Ovary (tissue), 9 donors: ENCODE results near the gene PDE1A. TPM values are rescaled to one million over a fixed set of nuclear protein-coding genes. Genes with fewer than 3 reads are reported as not detected.

ENCODE experiments used
- DNase-seq, 5 donors: peaks; one replicate each; pipeline ENCODE4 v3.0.0-alpha.2; 2019 to 2020
- H3K27ac ChIP-seq, 2 donors: fragments of 200-600 bp; one replicate each; pipeline versions ENCODE4 v1.5.1 to v1.8.0; 2019 to 2022
- H3K27me3 ChIP-seq: fragments of 200-600 bp; one replicate; pipeline ENCODE4 v1.8.0; 2022
- H3K36me3 ChIP-seq: fragments of 200-600 bp; sonication (generic); one replicate; pipeline ENCODE4 v1.5.1; 2019
- H3K4me1 ChIP-seq: one replicate; pipeline ENCODE4 v1.8.1; 2013; ENCODE audit warnings: mild to moderate bottlenecking, moderate library complexity; ENCODE audit not compliant: insufficient read depth
- H3K4me3 ChIP-seq: fragments of 200-600 bp; sonication (generic); one replicate; pipeline ENCODE4 v1.5.1; 2017
- H3K9me3 ChIP-seq, 2 donors: fragments of 200-600 bp in 1 of 2; sonication (generic) in 1 of 2; one replicate each; pipeline versions ENCODE4 v1.5.1 to v1.8.1; 2013 to 2019; ENCODE audit warnings: mild to moderate bottlenecking in 1 of 2, moderate library complexity in 1 of 2
- EP300 ChIP-seq: sonication (generic); formaldehyde crosslinking; IDR thresholded peaks from one replicate; pipeline ENCODE4 v1.6.1; 2017; ENCODE audit warnings: antibody characterized with exemption
- POLR2A ChIP-seq: fragments of 450-650 bp; IDR thresholded peaks from one replicate; pipeline ENCODE4 v1.6.1; 2017; ENCODE audit warnings: antibody characterized with exemption, mild to moderate bottlenecking, moderate library complexity
- WGBS, 3 donors: extraction: QIAGEN DNeasy Blood & Tissue Kit in 1 of 3; methylation state at CpG; one replicate each; pipeline versions ENCODE4 v1.1.5 to v1.1.7; 2013 to 2017; 5-methylcytosine and 5-hydroxymethylcytosine counted together
- intact Hi-C, 4 donors: fragments of 100-400 bp; cut with DNase I; formaldehyde crosslinking; loops; one replicate each; pipeline versions ENCODE4 v1.11.0 to v1.15.1; 2022 to 2023
- polyA plus RNA-seq, 2 donors: library from polyadenylated mRNA; stranded (reverse); fragments of 200-250 nt in 1 of 2; fragments of 350-450 nt in 1 of 2; fragmentation: Illumina TruSeq in 1 of 2; extraction: RNeasy Lipid Tissue Mini Kit (QIAGEN cat#74804) in 1 of 2; gene quantifications; one replicate each; pipeline ENCODE4 v1.2.3, GENCODE V29; 2013 to 2014
- total RNA-seq, 7 donors: library from RNA; depleted of rRNA in 2 of 7; stranded (reverse); fragments of >200 nt in 2 of 7; fragmentation: NEBNext Ultra II Directional in 3 of 7; extraction: Animal tissue kit (Norgen Biotek cat#: 25700) in 3 of 7; gene quantifications; one replicate each; pipeline versions ENCODE4 v1.1.0 to v1.2.4, GENCODE V29; 2016 to 2023
- TF ChIP-seq, protein P1 (sequence below), 3 donors: fragments of 450-650 bp in 2 of 3; fragments of 200-600 bp in 1 of 3; IDR thresholded peaks; one replicate each; pipeline versions ENCODE4 v1.5.1 to v1.8.0; 2016 to 2022; ENCODE audit warnings: antibody characterized with exemption in 3 of 3, mild to moderate bottlenecking in 1 of 3
- donor health status: DM: no; HTN: no; CAD: no; lungs with moderate emphysema.
- donor health status: DM: no; HTN: no; CAD: no.
- donor health status: Bipolar disorder and iron deficiency.
- donor health status: DM: yes; HTN: yes; CAD: no.
- donor health status: DM: no; HTN: no; CAD: no.
- donor health status: DM: yes; HTN: yes; CAD: no.

The PDE1A gene
- total and polyA plus RNA-seq, 9 donors: 2.9 to 17.8 (median 8.4) TPM

DNA sequence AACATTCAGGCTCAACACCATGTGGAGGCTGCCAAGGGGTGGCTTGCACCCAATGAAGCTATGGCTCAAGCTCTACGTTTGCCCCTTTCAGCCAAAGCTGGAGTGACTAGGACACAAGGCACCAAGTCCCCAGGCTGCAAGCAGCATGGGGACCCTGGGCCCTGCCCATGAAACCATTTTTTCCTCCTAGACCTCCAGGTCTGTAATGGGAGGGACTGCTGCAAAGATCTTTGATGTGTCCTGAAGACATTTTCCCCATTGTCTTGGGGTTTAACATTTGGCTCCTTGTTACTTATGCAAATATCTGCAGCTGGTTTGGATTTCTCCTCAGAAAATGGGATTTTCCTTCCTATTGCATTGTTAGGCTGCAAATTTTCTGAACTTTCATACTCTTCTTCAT lies 51.0 kb downstream of the PDE1A start:
- Histone ChIP-seq H3K27ac (no peak overlapping the region), H3K4me3 (no peak overlapping the region), H3K27me3 (no peaks in the 10 kb centered on the region), H3K4me1 (no peaks in the 10 kb centered on the region), H3K9me3 (peaks cover 0 to 4% of the 10 kb centered on the region in 2 donors), H3K36me3 (no peaks in the 10 kb centered on the region)
- DNase-seq: no peak
- 79 to 94% (median 86%) methylated on average over 1 of the region's 1 CpG for WGBS, 3 donors
- TF ChIP-seq EP300: no peak
- TF ChIP-seq, protein P1, sequence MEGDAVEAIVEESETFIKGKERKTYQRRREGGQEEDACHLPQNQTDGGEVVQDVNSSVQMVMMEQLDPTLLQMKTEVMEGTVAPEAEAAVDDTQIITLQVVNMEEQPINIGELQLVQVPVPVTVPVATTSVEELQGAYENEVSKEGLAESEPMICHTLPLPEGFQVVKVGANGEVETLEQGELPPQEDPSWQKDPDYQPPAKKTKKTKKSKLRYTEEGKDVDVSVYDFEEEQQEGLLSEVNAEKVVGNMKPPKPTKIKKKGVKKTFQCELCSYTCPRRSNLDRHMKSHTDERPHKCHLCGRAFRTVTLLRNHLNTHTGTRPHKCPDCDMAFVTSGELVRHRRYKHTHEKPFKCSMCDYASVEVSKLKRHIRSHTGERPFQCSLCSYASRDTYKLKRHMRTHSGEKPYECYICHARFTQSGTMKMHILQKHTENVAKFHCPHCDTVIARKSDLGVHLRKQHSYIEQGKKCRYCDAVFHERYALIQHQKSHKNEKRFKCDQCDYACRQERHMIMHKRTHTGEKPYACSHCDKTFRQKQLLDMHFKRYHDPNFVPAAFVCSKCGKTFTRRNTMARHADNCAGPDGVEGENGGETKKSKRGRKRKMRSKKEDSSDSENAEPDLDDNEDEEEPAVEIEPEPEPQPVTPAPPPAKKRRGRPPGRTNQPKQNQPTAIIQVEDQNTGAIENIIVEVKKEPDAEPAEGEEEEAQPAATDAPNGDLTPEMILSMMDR (IDR thresholded peaks at IDR 0.05): no peak
- no peak for TF ChIP-seq POLR2A
- intact Hi-C loops: no loop called here

DNA sequence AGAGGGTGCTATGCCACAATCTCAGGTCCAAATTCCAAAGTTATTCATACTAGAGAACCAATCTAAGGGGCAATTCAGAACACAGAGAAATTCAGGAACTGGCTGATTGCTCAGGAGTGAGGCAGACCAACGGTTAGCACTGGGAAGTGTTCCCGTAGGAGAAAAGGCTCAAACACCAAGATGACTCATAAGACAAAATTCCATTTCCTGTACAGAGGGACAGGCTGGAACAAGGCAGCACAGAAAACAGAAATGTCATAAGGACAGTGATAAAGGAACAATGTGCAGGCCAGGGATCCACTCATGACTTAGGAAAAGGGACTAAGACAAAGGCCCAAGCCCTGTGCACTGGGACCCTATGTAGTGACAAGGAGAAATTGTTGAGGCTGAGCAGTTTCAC lies 54.2 kb downstream of the PDE1A start:
- DNase-seq: peak in 1 of 5 donors; percentile 37
- H3K27me3 ChIP-seq: no peaks in the 10 kb centered on the region
- no peaks in the 10 kb centered on the region for H3K4me1 ChIP-seq
- TF ChIP-seq POLR2A: no peak
- TF ChIP-seq EP300: no peak
- TF ChIP-seq, protein P1 (IDR thresholded peaks at IDR 0.05): no peak
- H3K27ac ChIP-seq: no peak overlapping the region
- intact Hi-C loops: no loop called here
- no peak overlapping the region for H3K4me3 ChIP-seq
- WGBS, 3 donors: 2 to 7% (median 6%) methylated on average over 2 of the region's 2 CpGs
- no peaks in the 10 kb centered on the region for H3K36me3 ChIP-seq
- H3K9me3 ChIP-seq: peaks cover 0 to 4% of the 10 kb centered on the region in 2 donors

DNA sequence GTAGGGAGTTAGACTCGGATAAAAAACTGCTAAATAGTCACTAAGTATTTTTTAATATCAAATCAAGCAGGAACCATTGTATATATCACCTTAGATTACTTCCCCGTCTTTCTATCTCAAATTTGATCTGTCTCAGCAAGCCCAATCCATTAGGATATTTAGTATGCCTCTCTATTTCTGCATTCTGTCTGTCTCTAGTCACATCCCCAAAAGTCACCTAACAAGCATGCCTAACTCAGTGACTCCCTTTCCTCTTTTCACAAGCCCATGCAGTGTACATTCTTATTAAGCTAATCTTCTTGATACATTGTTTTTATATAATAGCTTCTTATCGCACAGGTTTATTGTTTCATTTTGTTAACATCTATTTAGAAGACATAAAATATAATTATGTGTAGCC lies 57.8 kb downstream of the PDE1A start:
- H3K9me3 ChIP-seq: no peaks in the 10 kb centered on the region
- H3K27ac ChIP-seq: no peak overlapping the region
- no peak overlapping the region for H3K4me3 ChIP-seq
- no peaks in the 10 kb centered on the region for H3K4me1 ChIP-seq
- TF ChIP-seq POLR2A (no peak), EP300 (no peak)
- TF ChIP-seq, protein P1 (IDR thresholded peaks at IDR 0.05): no peak
- intact Hi-C loops: no loop called here
- H3K27me3 ChIP-seq: no peaks in the 10 kb centered on the region
- DNase-seq: no peak
- 45 to 55% (median 52%) methylated on average over 3 of the region's 3 CpGs for WGBS, 3 donors
- no peaks in the 10 kb centered on the region for H3K36me3 ChIP-seq

DNA sequence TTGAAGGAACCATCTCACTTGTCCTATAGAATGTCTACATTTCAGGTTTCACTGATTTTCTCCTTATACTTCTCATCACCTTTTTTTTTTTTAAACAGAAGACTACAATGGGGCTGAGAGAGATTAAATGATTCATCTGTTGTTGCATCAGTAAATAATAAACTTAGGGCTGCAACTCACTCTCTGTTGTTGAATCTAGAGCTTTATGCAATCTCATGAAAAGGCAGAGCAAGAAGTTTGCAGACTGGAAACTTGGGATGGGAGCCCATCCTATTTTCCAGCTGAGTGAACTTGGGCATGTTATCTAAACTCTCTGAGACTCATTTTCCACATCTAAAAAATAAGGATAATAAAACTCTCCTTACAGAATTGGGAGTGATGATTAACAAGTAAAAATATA lies 58.4 kb downstream of the PDE1A start:
- intact Hi-C loops: no loop called here
- DNase-seq: no peak
- Histone ChIP-seq H3K27me3 (no peaks in the 10 kb centered on the region), H3K4me1 (no peaks in the 10 kb centered on the region), H3K9me3 (no peaks in the 10 kb centered on the region), H3K36me3 (no peaks in the 10 kb centered on the region), H3K4me3 (no peak overlapping the region), H3K27ac (no peak overlapping the region)
- TF ChIP-seq EP300: no peak

DNA sequence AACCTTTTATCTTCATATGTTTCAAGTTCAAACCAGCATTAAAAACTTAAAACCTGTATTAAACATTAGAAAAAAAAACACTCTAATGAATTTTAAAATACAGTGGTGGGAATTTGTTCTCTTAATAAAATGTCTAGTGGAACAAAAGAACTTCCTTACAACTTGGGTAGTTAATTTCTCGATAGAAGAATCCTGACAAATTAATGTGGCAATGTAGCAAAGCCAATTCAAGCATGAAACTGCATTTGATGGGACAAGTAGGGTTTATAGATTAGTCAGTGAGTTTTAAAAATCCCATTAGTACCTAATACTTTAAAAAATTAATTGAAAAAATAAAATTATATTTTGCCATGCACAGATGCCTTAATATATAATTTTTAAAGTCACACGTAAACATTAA lies 59.4 kb downstream of the PDE1A start:
- H3K27me3 ChIP-seq: no peaks in the 10 kb centered on the region
- no peaks in the 10 kb centered on the region for H3K36me3 ChIP-seq
- intact Hi-C loops: no loop called here
- H3K4me1 ChIP-seq: no peaks in the 10 kb centered on the region
- H3K27ac ChIP-seq: no peak overlapping the region
- WGBS, 3 donors: 94 to 96% (median 95%) methylated on average over 2 of the region's 2 CpGs
- TF ChIP-seq, protein P1 (IDR thresholded peaks at IDR 0.05): no peak
- TF ChIP-seq POLR2A: no peak
- no peak for TF ChIP-seq EP300
- no peak for DNase-seq
- no peaks in the 10 kb centered on the region for H3K9me3 ChIP-seq
- no peak overlapping the region for H3K4me3 ChIP-seq
